Measurements from ENCODE around the gene C1QTNF6.

Gene C1QTNF6

GRCh38 chr22:37214731-37215030 is 26.6 kb upstream of the C1QTNF6 start:
- no peak overlapping the region for H3K4me3 ChIP-seq (ENCODE audit: low read depth, low read length)
- TF ChIP-seq CTCF (conservative IDR thresholded peaks at IDR 0.05; ENCODE audit: low read depth, low read length) = no peak
- DNase-seq (ENCODE audit: low read depth) = no peak

- TF ChIP-seq CTCF (conservative IDR thresholded peaks at IDR 0.05; ENCODE audit: low read depth, low read length) = no peak
- DNase-seq (ENCODE audit: low read depth) = no peak
- H3K4me3 ChIP-seq (ENCODE audit: low read depth, low read length) = no peak overlapping the region
Measured at GRCh38 chr22:37213941-37214730, 26.1 kb upstream of the C1QTNF6 start.

- no peak overlapping the region for H3K4me3 ChIP-seq (ENCODE audit: low read depth, low read length)
- DNase-seq (ENCODE audit: low read depth) = no peak
- TF ChIP-seq CTCF (conservative IDR thresholded peaks at IDR 0.05; ENCODE audit: low read depth, low read length) = no peak
Measured at GRCh38 chr22:37213218-37213855, 25.3 kb upstream of the C1QTNF6 start.

GRCh38 chr22:37212174-37212906 is 24.3 kb upstream of the C1QTNF6 start, which contains the start of gene SSTR3:
SSTR3 (minus strand) TSS chr22:37212477; CDS start chr22:37207803, 4,674 bp downstream.
- DNase-seq (ENCODE audit: low read depth) = peak; percentile 40
- no peak for TF ChIP-seq CTCF (conservative IDR thresholded peaks at IDR 0.05; ENCODE audit: low read depth, low read length)
- H3K4me3 ChIP-seq (ENCODE audit: low read depth, low read length) = no peak within 1 kb of the TSS

GRCh38 chr22:37211866-37212173 is 23.8 kb upstream of the C1QTNF6 start:
- no peak overlapping the region for H3K4me3 ChIP-seq (ENCODE audit: low read depth, low read length)
- TF ChIP-seq CTCF (conservative IDR thresholded peaks at IDR 0.05; ENCODE audit: low read depth, low read length) = no peak
- no peak for DNase-seq (ENCODE audit: low read depth)

GRCh38 chr22:37211075-37211865 is 23.2 kb upstream of the C1QTNF6 start:
- no peak for TF ChIP-seq CTCF (conservative IDR thresholded peaks at IDR 0.05; ENCODE audit: low read depth, low read length)
- no peak overlapping the region for H3K4me3 ChIP-seq (ENCODE audit: low read depth, low read length)
- no peak for DNase-seq (ENCODE audit: low read depth)

Measured in choroid plexus epithelial cell (primary cell).